Posterior vena cava (tissue), 2 donors: Measurements from ENCODE around the gene TRABD2A. TPM values are rescaled to one million over a fixed set of nuclear protein-coding genes. Genes with fewer than 3 reads are reported as not detected.

ENCODE experiments used
- DNase-seq: peaks from one replicate; pipeline ENCODE4 v3.0.0-alpha.2; 2020; ENCODE audit warnings: low spot score
- intact Hi-C, 2 donors: fragments of 100-400 bp; cut with DNase I; formaldehyde crosslinking; loops; one replicate each; pipeline versions ENCODE4 v1.14.1 to v1.14.2; 2022 to 2023
- total RNA-seq, 2 donors: library from RNA; stranded (reverse); fragmentation: NEBNext Ultra II Directional; extraction: Animal tissue kit (Norgen Biotek cat#: 25700); gene quantifications; one replicate each; pipeline ENCODE4 v1.2.1, GENCODE V29; 2021
- donor health status: DM: yes; HTN: yes; CAD: no.
- donor health status: DM: yes; HTN: yes; CAD: no.

TRABD2A gene
- total RNA-seq, 2 donors from 2014 or later = 1.0 to 2.6 TPM

GRCh38 chr2:84865181-84865783, 15.6 kb downstream of the TRABD2A start:
- DNase-seq = no peak
- intact Hi-C loops = no loop called here

GRCh38 chr2:84862006-84862405, 18.9 kb downstream of the TRABD2A start:
- intact Hi-C loops = no loop called here
- DNase-seq = no peak

GRCh38 chr2:84861539-84861938, 19.3 kb downstream of the TRABD2A start:
- DNase-seq = no peak

GRCh38 chr2:84858937-84859336, 21.9 kb downstream of the TRABD2A start:
- DNase-seq = no peak
- intact Hi-C loops = no loop called here

More at GRCh38 chr2:84861539-84861938, 19.3 kb downstream of the TRABD2A start:
- intact Hi-C loops = no loop called here

- intact Hi-C loops = no loop called here
- DNase-seq = no peak
Measured at GRCh38 chr2:84858123-84858522, 22.8 kb downstream of the TRABD2A start.

- no peak for DNase-seq
- intact Hi-C loops = no loop called here
Measured at GRCh38 chr2:84857566-84857965, 23.3 kb downstream of the TRABD2A start.

- DNase-seq = no peak
- intact Hi-C loops = no loop called here
Measured at GRCh38 chr2:84856787-84857186, 24.1 kb downstream of the TRABD2A start.

GRCh38 chr2:84855731-84856130, 25.2 kb downstream of the TRABD2A start:
- DNase-seq = no peak
- intact Hi-C loops = no loop called here

GRCh38 chr2:84854850-84855249, 26.0 kb downstream of the TRABD2A start:
- intact Hi-C loops = no loop called here
- DNase-seq = no peak

GRCh38 chr2:84851876-84852275, 29.0 kb downstream of the TRABD2A start:
- intact Hi-C loops = no loop called here
- no peak for DNase-seq

GRCh38 chr2:84850471-84850870, 30.4 kb downstream of the TRABD2A start:
- intact Hi-C loops = no loop called here
- no peak for DNase-seq

- intact Hi-C loops = no loop called here
- DNase-seq = no peak
Measured at GRCh38 chr2:84849271-84849952, 31.5 kb downstream of the TRABD2A start.

- intact Hi-C loops = no loop called here
- DNase-seq = no peak
Measured at GRCh38 chr2:84847326-84848050, 33.4 kb downstream of the TRABD2A start.

- intact Hi-C loops = no loop called here
- no peak for DNase-seq
Measured at GRCh38 chr2:84846741-84847142, 34.1 kb downstream of the TRABD2A start.

GRCh38 chr2:84846041-84846663, 34.7 kb downstream of the TRABD2A start:
- DNase-seq = no peak

GRCh38 chr2:84844141-84844540, 36.7 kb downstream of the TRABD2A start:
- intact Hi-C loops = no loop called here
- DNase-seq = no peak

More at GRCh38 chr2:84846041-84846663, 34.7 kb downstream of the TRABD2A start:
- intact Hi-C loops = no loop called here

GRCh38 chr2:84841577-84841976, 39.3 kb downstream of the TRABD2A start:
- intact Hi-C loops = no loop called here
- DNase-seq = no peak

GRCh38 chr2:84840306-84840705, 40.6 kb downstream of the TRABD2A start:
- DNase-seq = no peak
- intact Hi-C loops = no loop called here

- intact Hi-C loops = no loop called here
- no peak for DNase-seq
Measured at GRCh38 chr2:84839851-84840250, 41.0 kb downstream of the TRABD2A start.
